K562 (cell line): Measurements from ENCODE around the gene PRKAR1B. TPM values are rescaled to one million over a fixed set of nuclear protein-coding genes. Genes with fewer than 3 reads are reported as not detected.

Experiments used
- ATAC-seq: fragments of 200-7000 bp; cut with Tn5 transposase; 3 replicates; pipeline ENCODE4 v1.9.1; 2020; ENCODE audit warnings: moderate library complexity
- BruUV-seq: library from RNA; stranded (reverse); fragments of 400-500 nt; replicated peaks from 2 replicates; lab custom pipeline; 2021; lab: Mats Ljungman, UMichigan
- CTCF ChIA-PET: fragments of 300-600 bp; formaldehyde crosslinking; extraction: SDS; loops from one replicate; lab custom pipeline; 2021; ENCODE audit warnings: low intra/inter-chr PET ratio; lab: Yijun Ruan, JAX
- POLR2A ChIA-PET: fragments of 300-600, 350-650 bp; sonication (Branson Sonifier 250); formaldehyde crosslinking; extraction: SDS; loops from one replicate; lab custom pipeline; 2021; ENCODE audit warnings: antibody characterized with exemption, inconsistent platforms; lab: Yijun Ruan, JAX
- DNase-seq, 4 experiments: peaks; one replicate each; pipeline versions ENCODE4 v3.0.0 to v3.0.0-alpha.2; 2011 to 2018; ENCODE audit warnings: low spot score in 3 of 4, mixed read lengths in 3 of 4; ENCODE audit errors: extremely low read depth in 1 of 4
- FAIRE-seq: peaks from 2 replicates; lab custom pipeline; 2011; peaks lifted over from hg19 to GRCh38; lab: Jason Lieb, UNC
- H2AFZ ChIP-seq: 2 replicates; pipeline ENCODE4 v1.6.0; 2011; ENCODE audit warnings: low read depth, low read length, control low read depth, inconsistent platforms
- H3K27ac ChIP-seq: fragments of 200-600 bp; 3 replicates; pipeline ENCODE4 v1.8.0; 2011; ENCODE audit warnings: low read depth, mild to moderate bottlenecking, control low read depth, inconsistent platforms, low read length, moderate library complexity, mixed read lengths; ENCODE audit errors: extremely low read depth
- H3K27me3 ChIP-seq, 2 experiments: fragments of 300-600 bp in 1 of 2; 2 replicates in 1 of 2; 3 replicates in 1 of 2; pipeline versions ENCODE4 v1.6.0 to v1.8.0; 2011; ENCODE audit warnings: inconsistent platforms in 2 of 2, low read length in 2 of 2, mild to moderate bottlenecking in 1 of 2, mixed read lengths in 1 of 2, moderate library complexity in 1 of 2; ENCODE audit not compliant: control insufficient read depth in 2 of 2, insufficient read depth in 2 of 2
- H3K36me3 ChIP-seq: fragments of 300-600 bp; 3 replicates; pipeline ENCODE4 v1.8.0; 2011; ENCODE audit warnings: mild to moderate bottlenecking, low read length, inconsistent platforms; ENCODE audit not compliant: control insufficient read depth, insufficient read depth
- H3K4me1 ChIP-seq, 2 experiments: fragments of 200-600 bp in 1 of 2; replicated peaks in 1 of 2; 2 replicates in 1 of 2; 3 replicates in 1 of 2; pipeline versions ENCODE4 v1.5.1 to v1.8.0; 2011; ENCODE audit warnings: inconsistent platforms in 2 of 2, low read length in 2 of 2, mild to moderate bottlenecking in 1 of 2, mixed read lengths in 1 of 2, moderate library complexity in 1 of 2; ENCODE audit not compliant: control insufficient read depth in 2 of 2, insufficient read depth in 2 of 2
- H3K4me2 ChIP-seq: 2 replicates; pipeline ENCODE4 v1.6.1; 2011; ENCODE audit warnings: low read length, control low read depth, inconsistent platforms, mixed read lengths; ENCODE audit not compliant: insufficient read depth
- H3K4me3 ChIP-seq: fragments of 200-600 bp; sonication (generic), shearing (Covaris generic); 2 replicates; pipeline ENCODE4 v1.5.1; 2016; ENCODE audit warnings: control low read depth, inconsistent platforms
- H3K79me2 ChIP-seq: fragments of 200-600 bp; 3 replicates; pipeline ENCODE4 v1.8.0; 2011; ENCODE audit warnings: low read length, inconsistent platforms; ENCODE audit not compliant: control insufficient read depth, insufficient read depth
- H3K9ac ChIP-seq, 2 experiments: 2 replicates each; pipeline versions ENCODE4 v1.6.0 to v1.6.1; 2011; ENCODE audit warnings: low read depth in 2 of 2, low read length in 2 of 2, control low read depth in 1 of 2, inconsistent platforms in 1 of 2, mild to moderate bottlenecking in 1 of 2, mixed read lengths in 1 of 2; ENCODE audit not compliant: insufficient read depth in 1 of 2
- H3K9me1 ChIP-seq: one replicate; pipeline ENCODE4 v1.6.0; 2011; ENCODE audit warnings: inconsistent platforms, mild to moderate bottlenecking, low read length, moderate library complexity; ENCODE audit not compliant: control insufficient read depth, insufficient read depth
- H3K9me3 ChIP-seq: replicated peaks from 2 replicates; pipeline ENCODE4 v1.5.1; 2011; ENCODE audit warnings: low read depth, low read length, inconsistent platforms; ENCODE audit not compliant: control insufficient read depth, insufficient read depth
- H4K20me1 ChIP-seq: replicated peaks from 2 replicates; pipeline ENCODE4 v1.6.1; 2011; ENCODE audit warnings: low read length, inconsistent platforms, mixed read lengths; ENCODE audit not compliant: control insufficient read depth, insufficient read depth
- ARID1B ChIP-seq: fragments of 450-650 bp; IDR thresholded peaks from 2 replicates; pipeline ENCODE4 v1.6.1; 2016; ENCODE audit warnings: antibody characterized with exemption, mild to moderate bottlenecking, inconsistent platforms
- CBFA2T3 ChIP-seq: fragments of 450-650 bp; IDR thresholded peaks from 2 replicates; pipeline ENCODE4 v1.6.1; 2017
- CBX1 ChIP-seq: sonication (generic); IDR thresholded peaks from 2 replicates; pipeline ENCODE4 v1.6.1; 2016; ENCODE audit warnings: antibody characterized with exemption, low read depth, mild to moderate bottlenecking
- CC2D1A ChIP-seq: fragments of 450-650 bp; IDR thresholded peaks from 2 replicates; pipeline ENCODE4 v1.6.1; 2017; ENCODE audit warnings: mild to moderate bottlenecking
- DACH1 ChIP-seq: fragments of 450-650 bp; IDR thresholded peaks from 2 replicates; pipeline ENCODE4 v1.6.1; 2018; ENCODE audit not compliant: partially characterized antibody
- EP300 ChIP-seq: IDR thresholded peaks from 2 replicates; pipeline ENCODE4 v1.6.1; 2012; ENCODE audit warnings: low read length, improper control_type of control experiment
- HLTF ChIP-seq: fragments of 450-650 bp; IDR thresholded peaks from 2 replicates; pipeline ENCODE4 v1.6.1; 2016
- LEF1 ChIP-seq: fragments of 450-650 bp; IDR thresholded peaks from 2 replicates; pipeline ENCODE4 v1.6.1; 2016; ENCODE audit warnings: mild to moderate bottlenecking
- RBM22 ChIP-seq: fragments of 200-400 bp; formaldehyde crosslinking; IDR thresholded peaks from 2 replicates; pipeline ENCODE4 v1.6.1; 2018; ENCODE audit warnings: low read length, low read depth; ENCODE audit not compliant: poor library complexity, severe bottlenecking
- SMAD1 ChIP-seq: fragments of 150-350 bp; IDR thresholded peaks from 2 replicates; pipeline ENCODE4 v1.6.1; 2014; ENCODE audit warnings: low read length, low read depth; ENCODE audit not compliant: partially characterized antibody
- SMARCB1 ChIP-seq: IDR thresholded peaks from 2 replicates; pipeline ENCODE4 v1.6.1; 2011; ENCODE audit warnings: improper control_type of control experiment, low read depth; ENCODE audit not compliant: insufficient read length
- SREBF2 ChIP-seq: sonication (generic); formaldehyde crosslinking; IDR thresholded peaks from 2 replicates; pipeline ENCODE4 v1.4.0; 2020; ENCODE audit warnings: mild to moderate bottlenecking, missing genetic modification reagents
- TBL1XR1 ChIP-seq, 2 experiments: IDR thresholded peaks; 2 replicates each; pipeline ENCODE4 v1.6.1; 2012; ENCODE audit warnings: improper control_type of control experiment in 2 of 2, low read length in 2 of 2, mild to moderate bottlenecking in 1 of 2
- ZFP91 ChIP-seq: sonication (generic); formaldehyde crosslinking; IDR thresholded peaks from 2 replicates; pipeline ENCODE4 v1.8.0; 2022; ENCODE audit warnings: mild to moderate bottlenecking, missing genetic modification reagents
- ZNF274 ChIP-seq: IDR thresholded peaks from 2 replicates; pipeline ENCODE4 v1.6.1; 2011; ENCODE audit warnings: low read depth, mild to moderate bottlenecking, low read length, moderate library complexity, borderline replicate concordance
- ZNF589 ChIP-seq: fragments of 200-800 bp; sonication (Bioruptor generic); IDR thresholded peaks from 2 replicates; pipeline ENCODE4 v1.6.1; 2016; ENCODE audit warnings: low read depth, missing genetic modification characterization, missing compliant biosample characterization
- ZNF644 ChIP-seq: fragments of 200-800 bp; sonication (Bioruptor generic); IDR thresholded peaks from 2 replicates; pipeline ENCODE4 v1.6.1; 2016; ENCODE audit warnings: low read depth, missing genetic modification characterization, missing compliant biosample characterization
- ZNF75A ChIP-seq: fragments of 450-650 bp; formaldehyde crosslinking; IDR thresholded peaks from 2 replicates; pipeline ENCODE4 v1.4.0; 2020; ENCODE audit warnings: mild to moderate bottlenecking
- WGBS: fragments of 100-300 bp; shearing (Covaris generic); methylation state at CpG from one replicate; pipeline ENCODE4 v1.1.6; 2016; ENCODE audit warnings: low coverage, mixed read lengths; ENCODE audit not compliant: insufficient coverage; ENCODE audit errors: missing lambda C conversion rate; 5-methylcytosine and 5-hydroxymethylcytosine counted together
- in situ Hi-C: fragments of 300-500 bp; cut with MboI; formaldehyde crosslinking; loops from 4 replicates; pipeline ENCODE4 v1.15.0; 2018; ENCODE audit warnings: inconsistent platforms, mixed read lengths
- intact Hi-C: fragments of 100-400 bp; cut with micrococcal nuclease; formaldehyde crosslinking; loops from 2 replicates; pipeline ENCODE4 v1.14.2; 2022
- polyA plus RNA-seq, 8 experiments: library from polyadenylated mRNA; depleted of rRNA in 4 of 8; stranded (reverse) in 5 of 8; unstranded in 3 of 8; fragments of >200 nt; fragmentation: Nextera tagmentation in 2 of 8; fragmentation: Illumina TruSeq in 1 of 8; extraction: Ambion mirVana in 2 of 8; extraction: Trizol in 1 of 8; gene quantifications; 2 replicates each; pipeline versions ENCODE4 v1.2.1 to v1.2.3, GENCODE V29; 2011 to 2014; ENCODE audit warnings: inconsistent platforms in 1 of 8, missing spikeins in 1 of 8
- total RNA-seq, 7 experiments: library from RNA; depleted of rRNA in 6 of 7; stranded (reverse); fragments of >200 nt in 6 of 7; fragmentation: Illumina TruSeq in 2 of 7; extraction: Trizol in 2 of 7; gene quantifications; 2 replicates each; pipeline versions ENCODE4 v1.2.1 to v1.2.3, GENCODE V29; 2011 to 2021; ENCODE audit warnings: low replicate concordance in 1 of 7
- TF ChIP-seq, protein P1 (sequence below): fragments of 450-650 bp; IDR thresholded peaks from 2 replicates; pipeline ENCODE4 v1.6.1; 2016; ENCODE audit warnings: mild to moderate bottlenecking

PRKAR1B gene
- total and polyA plus RNA-seq, 9 of the 15 experiments (the other 6 are each of a cell fraction or from before 2014, with no cell fraction given): 0.99 to 30.5 (median 12.7) TPM

DNA sequence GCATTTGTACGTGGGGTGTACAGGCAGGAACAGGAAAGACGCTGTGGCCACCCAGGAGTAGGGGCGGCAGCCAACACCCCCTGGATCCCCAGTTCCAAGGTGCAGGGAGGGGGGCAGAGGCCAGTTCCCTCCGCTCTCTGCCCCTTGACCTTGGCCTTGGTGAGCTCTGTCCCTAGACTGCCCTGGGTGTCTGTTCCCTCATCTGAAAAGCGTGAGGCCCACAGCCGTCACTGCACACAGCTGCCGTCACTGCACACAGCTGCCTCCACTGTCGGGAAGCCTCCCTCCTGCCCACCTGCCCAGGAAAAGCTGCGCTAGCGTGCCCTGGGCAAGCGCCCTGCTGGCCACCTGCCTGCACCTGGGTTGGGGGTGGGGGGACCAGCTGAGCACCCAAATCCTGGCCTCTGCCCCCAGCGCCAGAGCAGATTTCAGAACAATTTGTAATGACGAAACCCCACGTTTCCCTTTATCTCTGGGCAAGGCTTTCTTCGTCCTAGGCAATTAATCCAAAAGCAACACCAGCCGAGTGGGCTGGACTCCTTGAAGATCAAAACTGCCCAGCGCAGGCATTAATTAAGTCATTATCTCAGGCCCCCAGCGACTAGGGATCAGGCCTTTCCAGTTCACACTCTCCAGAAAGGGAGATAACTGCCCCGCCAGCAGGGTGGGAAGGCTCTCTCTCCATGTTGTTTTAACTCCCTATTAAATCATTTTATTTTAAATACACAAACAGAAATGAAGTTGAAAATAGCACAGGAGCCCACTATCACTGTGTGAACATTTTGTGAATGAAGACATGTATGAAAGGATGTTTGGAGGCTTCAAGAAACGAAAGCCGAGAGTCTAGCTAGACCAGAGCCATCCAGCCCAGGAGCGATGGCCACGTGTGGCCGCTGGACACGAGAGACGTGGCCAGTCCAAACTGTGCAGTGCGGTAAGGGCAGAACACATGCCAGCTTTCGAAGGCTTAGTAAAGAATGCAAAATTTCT lies 203.4 kb downstream of the PRKAR1B start:
- DNase-seq: peak; percentile 37 to 74 (median 62)
- no peak for ATAC-seq
- Histone ChIP-seq H3K79me2 (no peaks in the 10 kb centered on the region), H3K4me1 (peaks cover 9 to 52% of the 10 kb centered on the region in 2 experiments), H3K9me1 (no peaks in the 10 kb centered on the region), H3K4me3 (no peak overlapping the region), H3K9me3 (0 out of 2 replicates have a peak, but pooled peaks cover 3% of the 10 kb centered on the region), H3K36me3 (no peaks in the 10 kb centered on the region), H3K4me2 (peak overlapping the region; percentile 18; the same call in 1 of the 2 replicates), H3K9ac (peak overlapping the region in 1 of 2 experiments; percentile 47; a peak in 2 of 4 replicates), H3K27me3 (peaks cover 0 to 12% of the 10 kb centered on the region in 2 experiments; a peak in 1 of 5 replicates), H2AFZ (0 out of 2 replicates have a peak overlapping the region, but pooled peaks have one; percentile 40), H4K20me1 (no peaks in the 10 kb centered on the region), H3K27ac (no peak overlapping the region; the same call in 2 of the 3 replicates)
- FAIRE-seq: peak; percentile 88
- intact Hi-C loops (loop anchor here (5.0 kb wide), 1 partner anchor 79 kb away; no protein-coding TSS in a partner anchor), in situ Hi-C loops (loop anchor here (5.0 kb wide), 1 partner anchor 191 kb away; no protein-coding TSS in a partner anchor)
- no TSS peak for BruUV-seq
- ChIA-PET POLR2A (interaction anchor here (0.8 kb wide), 2 partner anchors 18 to 22 kb away, joined by 3 read pairs; no protein-coding TSS in a partner anchor), CTCF (no interaction called here)
- WGBS: 40% methylated on average over 28 of the region's 28 CpGs
- peak; percentile 81 for TF ChIP-seq ARID1B
- TF ChIP-seq EP300: peak; percentile 28; the same call in 1 of the 2 replicates
- no peak for TF ChIP-seq CBX1
- TF ChIP-seq SMAD1: no peak
- TF ChIP-seq SMARCB1: no peak
- peak; percentile 52 for TF ChIP-seq DACH1
- TF ChIP-seq CBFA2T3: peak; percentile 90
- no peak for TF ChIP-seq ZNF75A (CRISPR knock-in tag)
- TF ChIP-seq ZNF644 (tag): no peak
- no peak for TF ChIP-seq SREBF2
- no peak for TF ChIP-seq RBM22
- TF ChIP-seq, protein P1, sequence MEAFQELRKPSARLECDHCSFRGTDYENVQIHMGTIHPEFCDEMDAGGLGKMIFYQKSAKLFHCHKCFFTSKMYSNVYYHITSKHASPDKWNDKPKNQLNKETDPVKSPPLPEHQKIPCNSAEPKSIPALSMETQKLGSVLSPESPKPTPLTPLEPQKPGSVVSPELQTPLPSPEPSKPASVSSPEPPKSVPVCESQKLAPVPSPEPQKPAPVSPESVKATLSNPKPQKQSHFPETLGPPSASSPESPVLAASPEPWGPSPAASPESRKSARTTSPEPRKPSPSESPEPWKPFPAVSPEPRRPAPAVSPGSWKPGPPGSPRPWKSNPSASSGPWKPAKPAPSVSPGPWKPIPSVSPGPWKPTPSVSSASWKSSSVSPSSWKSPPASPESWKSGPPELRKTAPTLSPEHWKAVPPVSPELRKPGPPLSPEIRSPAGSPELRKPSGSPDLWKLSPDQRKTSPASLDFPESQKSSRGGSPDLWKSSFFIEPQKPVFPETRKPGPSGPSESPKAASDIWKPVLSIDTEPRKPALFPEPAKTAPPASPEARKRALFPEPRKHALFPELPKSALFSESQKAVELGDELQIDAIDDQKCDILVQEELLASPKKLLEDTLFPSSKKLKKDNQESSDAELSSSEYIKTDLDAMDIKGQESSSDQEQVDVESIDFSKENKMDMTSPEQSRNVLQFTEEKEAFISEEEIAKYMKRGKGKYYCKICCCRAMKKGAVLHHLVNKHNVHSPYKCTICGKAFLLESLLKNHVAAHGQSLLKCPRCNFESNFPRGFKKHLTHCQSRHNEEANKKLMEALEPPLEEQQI: no peak
- TF ChIP-seq ZNF589 (CRISPR knock-in tag): no peak
- no peak for TF ChIP-seq ZNF274
- TF ChIP-seq TBL1XR1 (IDR thresholded peaks at IDR 0.05; ENCODE audit: low read length in 2 of 2): 0 out of 4 replicates have a peak, but pooled peaks of 1 of the 2 experiments have one; percentile 18
- TF ChIP-seq LEF1: peak; percentile 29; the same call in 1 of the 2 replicates
- no peak for TF ChIP-seq CC2D1A
- TF ChIP-seq ZFP91: no peak
- no peak for TF ChIP-seq HLTF
